MM.1S (cell line): ENCODE measurements around the gene STX4.

Experiments used
- DNase-seq: peaks from one replicate; pipeline ENCODE4 v3.0.0-alpha.2; 2015
- H2AFZ ChIP-seq: fragments of 300-600 bp; sonication (generic); 2 replicates; pipeline ENCODE4 v1.6.0; 2016; ENCODE audit warnings: antibody characterized with exemption, low read length
- H3F3A ChIP-seq: fragments of 300-600 bp; sonication (generic); 2 replicates; pipeline ENCODE4 v1.6.1; 2016; ENCODE audit warnings: mild to moderate bottlenecking, antibody characterized with exemption, low read length, moderate library complexity, mixed read lengths; ENCODE audit not compliant: insufficient read depth
- H3K27ac ChIP-seq: fragments of 300-600 bp; sonication (generic); 2 replicates; pipeline ENCODE4 v1.5.1; 2016; ENCODE audit warnings: mild to moderate bottlenecking, low read length
- H3K27me3 ChIP-seq: fragments of 300-600 bp; sonication (generic); replicated peaks from 2 replicates; pipeline ENCODE4 v1.6.0; 2016; ENCODE audit warnings: low read length; ENCODE audit not compliant: insufficient read depth
- H3K36me3 ChIP-seq: fragments of 300-600 bp; sonication (generic); replicated peaks from 2 replicates; pipeline ENCODE4 v1.6.1; 2016; ENCODE audit warnings: mild to moderate bottlenecking, low read length, mixed read lengths; ENCODE audit not compliant: insufficient read depth
- H3K4me1 ChIP-seq: fragments of 300-600 bp; sonication (generic); 2 replicates; pipeline ENCODE4 v1.6.1; 2016; ENCODE audit warnings: low read length, mixed read lengths
- H3K4me2 ChIP-seq: fragments of 300-600 bp; sonication (generic); 2 replicates; pipeline ENCODE4 v1.6.0; 2016; ENCODE audit warnings: low read depth, low read length
- H3K4me3 ChIP-seq: fragments of 300-600 bp; sonication (generic); 2 replicates; pipeline ENCODE4 v1.5.1; 2016; ENCODE audit warnings: low read length, mixed read lengths
- H3K79me2 ChIP-seq: fragments of 300-600 bp; sonication (generic); 2 replicates; pipeline ENCODE4 v1.6.1; 2016; ENCODE audit warnings: mixed run types, low read length, mixed read lengths
- H3K9ac ChIP-seq: fragments of 300-600 bp; sonication (generic); 2 replicates; pipeline ENCODE4 v1.6.1; 2016; ENCODE audit warnings: low read length, mixed read lengths
- H3K9me2 ChIP-seq: fragments of 300-600 bp; sonication (generic); replicated peaks from 2 replicates; pipeline ENCODE4 v1.6.1; 2016; ENCODE audit warnings: mild to moderate bottlenecking, low read length, mixed read lengths; ENCODE audit not compliant: insufficient read depth
- H3K9me3 ChIP-seq: fragments of 300-600 bp; sonication (generic); replicated peaks from 2 replicates; pipeline ENCODE4 v1.6.1; 2016; ENCODE audit warnings: mild to moderate bottlenecking, low read length, mixed read lengths; ENCODE audit not compliant: insufficient read depth
- H4K20me1 ChIP-seq: fragments of 300-600 bp; sonication (generic); 2 replicates; pipeline ENCODE4 v1.6.1; 2016; ENCODE audit warnings: mild to moderate bottlenecking, low read length, moderate library complexity, mixed read lengths; ENCODE audit not compliant: insufficient read depth
- EZH2 ChIP-seq: fragments of 300-600 bp; sonication (generic); optimal IDR thresholded peaks from 2 replicates; pipeline ENCODE3; 2017; ENCODE audit warnings: low read depth, mild to moderate bottlenecking, antibody characterized with exemption, low read length, mixed read lengths
- EZH2phosphoT487 ChIP-seq: fragments of 300-600 bp; sonication (generic); IDR thresholded peaks from 2 replicates; pipeline ENCODE4 v1.6.1; 2018; ENCODE audit warnings: antibody characterized with exemption, low read length
- TF ChIP-seq, protein P1 (sequence below): fragments of 300-600 bp; sonication (generic); IDR thresholded peaks from 2 replicates; pipeline ENCODE4 v1.5.1; 2016; ENCODE audit warnings: antibody characterized with exemption, low read length, mixed read lengths

STX4 gene

DNA sequence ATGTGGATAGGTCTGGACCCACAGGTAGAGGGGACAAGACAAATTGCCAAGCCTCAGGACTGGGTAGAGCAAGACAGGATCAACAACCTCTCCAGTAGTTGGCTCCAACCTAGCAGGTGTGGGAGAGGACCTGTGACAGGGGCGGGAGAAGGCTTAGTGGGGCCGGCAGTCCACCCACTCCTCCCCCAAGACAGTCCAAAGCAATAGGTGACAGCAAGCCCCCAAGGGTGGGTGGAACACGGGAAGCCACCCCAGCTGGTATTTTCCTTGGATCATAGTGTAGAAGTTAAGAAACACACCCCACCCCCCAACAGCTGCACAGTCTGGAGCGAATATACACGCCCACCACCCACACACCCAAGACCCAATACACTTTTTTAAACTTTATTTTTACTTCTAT is 4.1 kb upstream of the STX4 start:
- Histone ChIP-seq H3K9ac (no peak overlapping the region), H3F3A (peaks cover 13% of the 10 kb centered on the region; the same call in 1 of the 2 replicates), H3K79me2 (peaks cover 9% of the 10 kb centered on the region), H3K4me1 (0 out of 2 replicates have a peak, but pooled peaks cover 5% of the 10 kb centered on the region), H3K9me3 (no peaks in the 10 kb centered on the region), H4K20me1 (no peaks in the 10 kb centered on the region), H3K4me3 (no peak overlapping the region), H3K4me2 (no peak overlapping the region), H3K36me3 (no peaks in the 10 kb centered on the region), H3K27me3 (no peaks in the 10 kb centered on the region), H3K9me2 (no peaks in the 10 kb centered on the region), H2AFZ (no peak overlapping the region), H3K27ac (no peak overlapping the region)
- no peak for TF ChIP-seq EZH2
- TF ChIP-seq EZH2phosphoT487: no peak
- TF ChIP-seq, protein P1, sequence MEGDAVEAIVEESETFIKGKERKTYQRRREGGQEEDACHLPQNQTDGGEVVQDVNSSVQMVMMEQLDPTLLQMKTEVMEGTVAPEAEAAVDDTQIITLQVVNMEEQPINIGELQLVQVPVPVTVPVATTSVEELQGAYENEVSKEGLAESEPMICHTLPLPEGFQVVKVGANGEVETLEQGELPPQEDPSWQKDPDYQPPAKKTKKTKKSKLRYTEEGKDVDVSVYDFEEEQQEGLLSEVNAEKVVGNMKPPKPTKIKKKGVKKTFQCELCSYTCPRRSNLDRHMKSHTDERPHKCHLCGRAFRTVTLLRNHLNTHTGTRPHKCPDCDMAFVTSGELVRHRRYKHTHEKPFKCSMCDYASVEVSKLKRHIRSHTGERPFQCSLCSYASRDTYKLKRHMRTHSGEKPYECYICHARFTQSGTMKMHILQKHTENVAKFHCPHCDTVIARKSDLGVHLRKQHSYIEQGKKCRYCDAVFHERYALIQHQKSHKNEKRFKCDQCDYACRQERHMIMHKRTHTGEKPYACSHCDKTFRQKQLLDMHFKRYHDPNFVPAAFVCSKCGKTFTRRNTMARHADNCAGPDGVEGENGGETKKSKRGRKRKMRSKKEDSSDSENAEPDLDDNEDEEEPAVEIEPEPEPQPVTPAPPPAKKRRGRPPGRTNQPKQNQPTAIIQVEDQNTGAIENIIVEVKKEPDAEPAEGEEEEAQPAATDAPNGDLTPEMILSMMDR: no peak
- no peak for DNase-seq

DNA sequence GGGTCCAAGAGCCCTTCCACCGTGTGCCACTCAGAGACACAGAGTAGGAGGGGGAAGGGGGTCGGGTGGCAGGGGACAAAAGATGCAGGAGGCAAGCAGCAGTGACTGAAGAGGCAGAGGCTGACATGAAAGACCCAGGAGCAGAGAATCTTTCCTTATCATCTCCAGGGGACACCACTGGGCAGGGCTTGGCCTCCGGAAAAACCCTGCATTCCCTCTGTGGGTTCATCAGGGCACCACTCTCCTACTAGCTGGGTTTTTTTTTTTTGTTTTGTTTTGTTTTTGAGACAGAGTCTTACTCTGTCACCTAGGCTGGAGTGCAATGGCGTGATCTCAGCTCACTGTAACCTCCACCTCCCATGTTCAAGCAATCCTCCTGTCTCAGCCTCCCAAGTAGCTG is 2.1 kb upstream of the STX4 start:
- Histone ChIP-seq H3F3A (peaks cover 13% of the 10 kb centered on the region; the same call in 1 of the 2 replicates), H2AFZ (no peak overlapping the region), H3K4me1 (0 out of 2 replicates have a peak, but pooled peaks cover 5% of the 10 kb centered on the region), H3K79me2 (peaks cover 14% of the 10 kb centered on the region), H3K36me3 (no peaks in the 10 kb centered on the region), H3K9ac (no peak overlapping the region), H3K9me3 (no peaks in the 10 kb centered on the region), H3K27ac (no peak overlapping the region), H3K9me2 (no peaks in the 10 kb centered on the region), H3K4me2 (no peak overlapping the region), H3K27me3 (no peaks in the 10 kb centered on the region), H4K20me1 (no peaks in the 10 kb centered on the region), H3K4me3 (no peak overlapping the region)
- no peak for TF ChIP-seq EZH2phosphoT487
- TF ChIP-seq, protein P1: no peak
- no peak for TF ChIP-seq EZH2
- DNase-seq: no peak

DNA sequence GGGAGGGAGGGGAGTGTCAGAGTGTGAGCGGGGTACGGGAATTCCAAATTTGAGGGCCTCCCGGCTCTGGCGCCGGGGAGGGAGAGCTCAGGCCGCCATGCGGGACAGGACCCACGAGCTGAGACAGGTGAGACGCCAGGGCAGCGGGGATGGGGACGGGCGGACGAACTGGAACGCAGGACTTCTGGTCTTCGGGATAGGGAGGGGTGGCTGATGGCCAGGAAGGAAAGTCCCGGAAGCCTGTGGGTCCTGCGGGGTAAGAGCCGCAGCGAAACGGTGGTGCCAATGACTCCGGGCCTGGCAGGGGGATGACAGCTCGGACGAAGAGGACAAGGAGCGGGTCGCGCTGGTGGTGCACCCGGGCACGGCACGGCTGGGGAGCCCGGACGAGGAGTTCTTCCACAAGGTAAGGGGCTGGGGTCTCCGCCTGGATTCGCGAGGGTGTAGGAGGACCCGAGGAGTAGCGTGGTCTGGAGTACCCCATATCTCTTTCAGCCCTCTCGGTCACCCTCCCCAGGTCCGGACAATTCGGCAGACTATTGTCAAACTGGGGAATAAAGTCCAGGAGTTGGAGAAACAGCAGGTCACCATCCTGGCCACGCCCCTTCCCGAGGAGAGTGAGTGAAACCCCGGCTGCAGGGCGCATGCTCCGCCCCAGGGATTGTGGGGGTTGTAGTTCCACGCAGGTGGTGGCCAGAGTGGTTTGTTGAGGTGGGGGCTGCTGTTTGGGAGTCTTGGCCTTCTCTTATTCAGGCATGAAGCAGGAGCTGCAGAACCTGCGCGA is 543 bp downstream of the STX4 start:
- Histone ChIP-seq H3K4me3 (peak overlapping the region; percentile 100), H3K27me3 (no peaks in the 10 kb centered on the region), H3K36me3 (no peaks in the 10 kb centered on the region), H3K4me2 (peak overlapping the region; percentile 99), H3K4me1 (0 out of 2 replicates have a peak, but pooled peaks cover 5% of the 10 kb centered on the region), H3K27ac (peak overlapping the region; percentile 30; the same call in 1 of the 2 replicates), H3K79me2 (peaks cover 14% of the 10 kb centered on the region), H3K9ac (peak overlapping the region; percentile 76; the same call in 1 of the 2 replicates), H3K9me3 (no peaks in the 10 kb centered on the region), H2AFZ (peak overlapping the region; percentile 98), H3F3A (peaks cover 13% of the 10 kb centered on the region; the same call in 1 of the 2 replicates), H3K9me2 (no peaks in the 10 kb centered on the region), H4K20me1 (no peaks in the 10 kb centered on the region)
- DNase-seq: peak; percentile 89
- TF ChIP-seq EZH2: no peak
- TF ChIP-seq, protein P1: no peak
- no peak for TF ChIP-seq EZH2phosphoT487
